OCI-LY7 (cell line): ENCODE measurements around the gene ADRA2A. TPM values are rescaled to one million over a fixed set of nuclear protein-coding genes. Genes with fewer than 3 reads are reported as not detected.

Source experiments
- BruUV-seq: library from RNA; stranded (reverse); fragments of 400-500 nt; replicated peaks from 2 replicates; lab custom pipeline; 2021; lab: Mats Ljungman, UMichigan
- CTCF ChIA-PET: fragments of 300-600 bp; sonication (Branson Sonifier 250); formaldehyde crosslinking; loops from one replicate; lab custom pipeline; 2022; ENCODE audit warnings: antibody characterized with exemption; ENCODE audit not compliant: unreplicated experiment; lab: Charles Lee
- POLR2A ChIA-PET: fragments of 300-600 bp; sonication (Branson Sonifier 250); formaldehyde crosslinking; loops from one replicate; lab custom pipeline; 2022; ENCODE audit warnings: antibody characterized with exemption; lab: Charles Lee
- DNase-seq: peaks from one replicate; pipeline ENCODE4 v3.0.0-alpha.2; 2015; ENCODE audit warnings: low spot score
- H2AFZ ChIP-seq: fragments of 200-600 bp; sonication (generic), shearing (Covaris generic); 2 replicates; pipeline ENCODE4 v1.6.1; 2014; ENCODE audit warnings: mild to moderate bottlenecking, antibody characterized with exemption, low read length, moderate library complexity
- H3K27ac ChIP-seq: fragments of 200-600 bp; sonication (generic); 2 replicates; pipeline ENCODE4 v1.5.1; 2014; ENCODE audit warnings: mixed run types, low read depth, mild to moderate bottlenecking, moderate library complexity, low read length, inconsistent platforms; ENCODE audit not compliant: poor library complexity, severe bottlenecking
- H3K36me3 ChIP-seq: fragments of 200-600 bp; sonication (generic); 2 replicates; pipeline ENCODE4 v1.6.1; 2014; ENCODE audit warnings: mild to moderate bottlenecking, antibody characterized with exemption, low read length, moderate library complexity, mixed read lengths; ENCODE audit not compliant: insufficient read depth
- H3K4me1 ChIP-seq: fragments of 200-600 bp; sonication (generic); 2 replicates; pipeline ENCODE4 v1.5.1; 2014; ENCODE audit warnings: mild to moderate bottlenecking, low read length; ENCODE audit not compliant: insufficient read depth, poor library complexity, severe bottlenecking
- H3K4me2 ChIP-seq: fragments of 200-600 bp; sonication (generic); 2 replicates; pipeline ENCODE4 v1.6.1; 2014; ENCODE audit warnings: mild to moderate bottlenecking, low read length
- H3K4me3 ChIP-seq: fragments of 200-600 bp; sonication (generic); 2 replicates; pipeline ENCODE4 v1.5.1; 2014; ENCODE audit warnings: mild to moderate bottlenecking, low read depth, low read length; ENCODE audit not compliant: poor library complexity, severe bottlenecking
- H3K79me2 ChIP-seq: fragments of 200-600 bp; sonication (generic); 2 replicates; pipeline ENCODE4 v1.6.1; 2016; ENCODE audit warnings: low read depth, mild to moderate bottlenecking, low read length, moderate library complexity, mixed read lengths; ENCODE audit not compliant: insufficient read depth
- H3K9me2 ChIP-seq: fragments of 200-600 bp; sonication (generic); 2 replicates; pipeline ENCODE4 v1.6.1; 2016; ENCODE audit warnings: mild to moderate bottlenecking, low read length, mixed read lengths; ENCODE audit not compliant: insufficient read depth
- H3K9me3 ChIP-seq: fragments of 200-600 bp; sonication (generic); 2 replicates; pipeline ENCODE4 v1.6.1; 2014; ENCODE audit warnings: mild to moderate bottlenecking, mixed run types, low read length, mixed read lengths
- H4K20me1 ChIP-seq: fragments of 200-600 bp; sonication (generic); 2 replicates; pipeline ENCODE4 v1.6.1; 2014; ENCODE audit warnings: mild to moderate bottlenecking, antibody characterized with exemption, low read length, moderate library complexity, mixed read lengths; ENCODE audit not compliant: insufficient read depth
- CTCF ChIP-seq: fragments of 200-600 bp; sonication (generic); conservative IDR thresholded peaks from 2 replicates; pipeline ENCODE4 v1.5.1; 2014; ENCODE audit warnings: mild to moderate bottlenecking, antibody characterized with exemption, low read length, moderate library complexity, mixed read lengths
- EZH2phosphoT487 ChIP-seq: fragments of 200-600 bp; sonication (generic); IDR thresholded peaks from 2 replicates; pipeline ENCODE4 v1.6.1; 2018; ENCODE audit warnings: low read depth, borderline replicate concordance, mild to moderate bottlenecking, mixed run types, antibody characterized with exemption, low read length, moderate library complexity, mixed read lengths
- intact Hi-C: fragments of 100-400 bp; cut with micrococcal nuclease; formaldehyde crosslinking; loops from one replicate; pipeline ENCODE4 v1.10.0; 2022; ENCODE audit not compliant: unreplicated experiment
- total RNA-seq, 2 experiments: library from RNA; depleted of rRNA in 1 of 2; stranded (reverse); fragments of >200 nt in 1 of 2; shearing (Covaris generic) in 1 of 2; gene quantifications; 2 replicates each; pipeline ENCODE4 v1.2.3, GENCODE V29; 2014 to 2022

The ADRA2A gene
- total RNA-seq, 2 experiments from 2014 or later: 0.06 TPM; not detected in 1

GRCh38 chr10:111109501-111110242, 32.8 kb downstream of the ADRA2A start:
- BruUV-seq: no TSS peak
- no peaks in the 10 kb centered on the region for H3K79me2 ChIP-seq
- TF ChIP-seq CTCF (no peak), EZH2phosphoT487 (no peak)

GRCh38 chr10:111110771-111111170, 33.9 kb downstream of the ADRA2A start:
- no peak overlapping the region for H2AFZ ChIP-seq
- no peak overlapping the region for H3K4me2 ChIP-seq
- CTCF ChIA-PET: no interaction called here
- DNase-seq: no peak
- TF ChIP-seq EZH2phosphoT487 (no peak), CTCF (no peak)
- H3K9me2 ChIP-seq: no peaks in the 10 kb centered on the region
- POLR2A ChIA-PET: no interaction called here
- BruUV-seq: no TSS peak
- no peak overlapping the region for H3K27ac ChIP-seq
- intact Hi-C loops: no loop called here
- H3K4me3 ChIP-seq: no peak overlapping the region
- H3K36me3 ChIP-seq: no peaks in the 10 kb centered on the region
- no peaks in the 10 kb centered on the region for H3K79me2 ChIP-seq
- H4K20me1 ChIP-seq: no peaks in the 10 kb centered on the region
- no peaks in the 10 kb centered on the region for H3K9me3 ChIP-seq
- no peaks in the 10 kb centered on the region for H3K4me1 ChIP-seq

More at GRCh38 chr10:111109501-111110242, 32.8 kb downstream of the ADRA2A start:
- Histone ChIP-seq H3K9me3 (no peaks in the 10 kb centered on the region), H3K36me3 (no peaks in the 10 kb centered on the region), H4K20me1 (no peaks in the 10 kb centered on the region), H3K4me1 (no peaks in the 10 kb centered on the region), H3K9me2 (no peaks in the 10 kb centered on the region), H2AFZ (no peak overlapping the region), H3K4me2 (no peak overlapping the region), H3K4me3 (no peak overlapping the region), H3K27ac (no peak overlapping the region)
- POLR2A ChIA-PET: interaction anchor here (0.6 to 0.8 kb wide), 3 partner anchors 9 to 349 kb away, joined by 3 to 4 read pairs (median 3); no protein-coding TSS in a partner anchor
- CTCF ChIA-PET: no interaction called here
- DNase-seq: no peak
- intact Hi-C loops: no loop called here

- Histone ChIP-seq H3K9me2 (no peaks in the 10 kb centered on the region), H3K4me2 (no peak overlapping the region), H4K20me1 (no peaks in the 10 kb centered on the region), H3K4me1 (no peaks in the 10 kb centered on the region), H3K27ac (no peak overlapping the region), H3K9me3 (no peaks in the 10 kb centered on the region), H3K36me3 (no peaks in the 10 kb centered on the region), H2AFZ (no peak overlapping the region), H3K79me2 (no peaks in the 10 kb centered on the region), H3K4me3 (no peak overlapping the region)
- no TSS peak for BruUV-seq
- TF ChIP-seq CTCF (no peak), EZH2phosphoT487 (no peak)
- POLR2A ChIA-PET: no interaction called here
- no peak for DNase-seq
- CTCF ChIA-PET: no interaction called here
- intact Hi-C loops: no loop called here
Observed at GRCh38 chr10:111112333-111112732, 35.5 kb downstream of the ADRA2A start.
